ENCODE results near the gene DEFB124.
A peak's percentile ranks its signal among the peaks of the same experiment; 100 is the strongest.
"Not testable (repeated sequence)": the region's sequence is repeated elsewhere in the genome, so short reads cannot be mapped to it uniquely, and the experiment has no call there.

Gene DEFB124, protein sequence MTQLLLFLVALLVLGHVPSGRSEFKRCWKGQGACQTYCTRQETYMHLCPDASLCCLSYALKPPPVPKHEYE

DNA sequence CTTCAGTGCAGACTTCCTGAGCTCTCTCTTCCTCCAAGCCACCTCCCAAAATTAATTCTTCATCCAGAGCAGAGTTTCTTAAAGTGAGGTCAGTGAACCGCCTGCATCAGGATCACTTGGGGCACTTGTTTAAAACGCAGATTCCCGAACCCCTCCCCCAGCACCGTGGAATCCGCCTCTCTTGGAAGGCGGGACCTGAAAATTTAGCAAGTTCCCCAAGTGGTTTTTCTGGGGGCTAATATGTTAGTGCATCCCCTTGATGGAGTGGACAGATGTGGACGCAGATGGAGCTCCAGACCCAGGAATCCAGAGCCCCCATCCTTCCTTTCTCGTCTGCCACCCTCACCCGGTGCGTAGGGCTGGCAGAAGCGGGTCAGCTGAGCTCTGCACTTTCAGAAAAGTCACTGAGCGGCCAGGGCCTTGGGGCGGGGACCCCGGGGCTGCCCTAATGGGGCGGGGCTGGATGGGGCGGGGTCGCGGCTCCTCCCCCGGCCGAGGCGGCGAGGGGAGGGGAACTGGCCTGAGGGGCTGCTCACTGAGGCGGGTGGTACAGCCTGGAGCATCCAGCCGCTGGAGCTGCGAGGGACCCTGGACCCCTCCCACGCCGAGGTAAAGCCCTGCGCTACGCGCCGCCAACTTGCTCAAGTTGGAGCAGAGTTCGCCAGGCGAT, at the start of gene DEFB124, which contains the start of gene REM1:
Gene DEFB124 (minus strand): TSS at position 370 of the 670 bp plus-strand sequence. CDS start 2,114 bp downstream, outside the sequence.
Gene REM1 (plus strand): TSS at position 531 of the 670 bp plus-strand sequence. CDS start 1,158 bp downstream, outside the sequence.
- no peak for DNase-seq (ENCODE audit: low spot score)

DNA sequence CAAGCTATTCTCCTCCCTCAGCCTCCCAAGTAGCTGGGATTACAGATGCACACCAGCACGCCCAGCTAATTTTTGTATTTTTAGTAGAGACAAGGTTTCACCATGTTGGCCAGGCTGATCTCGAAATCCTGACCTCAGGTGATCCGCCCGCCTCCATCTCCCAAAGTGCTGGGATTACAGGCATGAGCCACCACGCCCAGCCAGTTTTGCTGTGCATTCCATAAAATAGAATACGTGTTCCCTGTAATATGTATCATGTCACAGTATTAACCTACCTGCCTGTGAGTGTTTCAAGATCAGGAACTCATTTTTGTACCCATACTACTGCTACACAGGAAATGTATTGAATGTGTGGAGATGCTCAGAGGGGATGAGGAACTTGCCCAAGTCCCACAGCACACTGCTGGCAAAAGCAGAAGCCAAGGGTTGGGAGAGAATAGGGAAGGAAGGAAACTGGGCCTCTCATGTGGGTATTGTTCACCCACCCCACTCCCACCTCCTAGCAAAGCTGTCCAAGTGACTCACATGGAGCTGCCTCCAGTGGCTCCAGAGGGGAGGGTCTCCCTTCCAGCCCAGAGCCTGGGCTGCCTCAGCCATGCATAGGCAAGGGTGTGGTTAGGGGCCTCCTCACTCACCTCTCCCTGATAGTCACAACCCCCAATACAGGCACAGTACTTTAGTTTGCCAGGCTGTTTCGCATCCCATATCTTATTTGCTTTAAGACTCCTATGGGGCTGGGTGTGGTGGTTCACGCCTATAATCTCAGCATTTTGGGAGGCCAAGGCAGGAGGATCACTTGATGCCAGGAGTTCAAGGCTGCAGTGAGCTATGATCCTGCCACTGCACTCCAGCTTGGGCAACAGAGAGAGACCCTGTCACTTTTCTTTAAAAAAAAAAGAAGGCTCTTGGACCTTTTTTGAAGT, 48.7 kb upstream of the DEFB124 start:
- DNase-seq (ENCODE audit: low spot score), result no peak

- no peak for DNase-seq (ENCODE audit: low spot score)
Observed at GRCh38 chr20:31522731-31523130, 47.8 kb upstream of the DEFB124 start.

- not testable (repeated sequence) for DNase-seq (ENCODE audit: low spot score)
Observed at GRCh38 chr20:31521267-31521666, 46.3 kb upstream of the DEFB124 start.

DNA sequence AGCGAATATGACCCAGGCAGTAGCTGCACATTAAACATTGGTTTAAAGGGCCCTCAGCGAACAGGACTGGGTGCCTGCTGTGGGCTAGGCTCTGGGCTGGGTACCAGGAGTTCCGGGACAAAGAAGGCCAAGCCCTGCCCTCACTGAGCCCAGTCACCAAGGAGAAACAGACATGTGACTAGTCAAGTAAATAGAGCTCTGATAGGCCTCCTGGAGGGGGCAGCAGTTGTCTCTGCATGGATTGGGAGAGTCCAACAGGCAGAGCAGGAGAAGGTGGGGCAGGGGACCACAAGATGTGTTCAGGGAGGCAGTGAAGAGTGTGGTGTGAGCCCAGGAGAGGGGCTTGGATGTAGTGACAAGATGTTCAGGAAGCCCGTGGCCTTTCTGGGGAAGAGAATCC, 42.4 kb upstream of the DEFB124 start:
- peak; percentile 60 for DNase-seq (ENCODE audit: low spot score)

DNA sequence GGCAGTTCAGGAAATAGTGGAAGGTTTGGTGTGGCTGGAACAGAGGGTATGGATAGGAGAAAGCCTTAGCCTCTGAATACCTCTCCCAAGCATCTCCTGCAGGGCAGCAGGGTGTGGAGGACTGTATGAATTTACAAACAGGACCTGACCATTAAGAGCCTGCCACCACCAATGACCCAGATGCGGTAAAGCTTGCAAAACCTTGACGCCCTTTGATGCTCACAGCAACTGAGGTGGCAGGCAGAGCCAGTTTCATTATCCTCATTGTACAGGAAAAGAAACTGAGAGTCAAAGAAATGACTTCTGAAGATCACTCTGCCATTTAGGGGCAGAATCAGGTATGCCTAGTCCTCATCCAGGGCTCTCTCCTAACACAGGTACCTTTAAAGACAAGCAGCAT, 41.7 kb upstream of the DEFB124 start:
- DNase-seq (ENCODE audit: low spot score), result no peak

DNA sequence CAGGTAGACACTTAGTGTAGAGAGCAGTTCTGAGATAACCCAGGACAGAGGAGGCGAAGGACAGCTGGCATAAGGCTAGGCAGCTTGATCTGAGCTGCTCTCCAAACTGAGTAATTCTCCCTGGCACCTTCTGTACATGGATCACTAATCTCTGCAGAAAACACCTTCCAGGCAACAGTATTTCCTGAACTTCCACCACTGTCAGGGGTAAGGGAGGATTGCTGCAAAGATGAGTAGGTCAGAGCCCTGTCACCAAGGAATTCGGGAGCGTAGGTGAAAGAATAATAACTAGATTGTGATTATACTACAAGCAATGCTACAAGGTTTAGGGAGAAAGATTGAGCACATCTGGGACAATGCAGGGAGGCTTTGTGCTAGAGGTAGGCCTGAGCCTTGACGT, 41.2 kb upstream of the DEFB124 start:
- DNase-seq (ENCODE audit: low spot score), result no peak

GRCh38 chr20:31515775-31516107, 40.8 kb upstream of the DEFB124 start:
- DNase-seq (ENCODE audit: low spot score), result no peak

- no peak for DNase-seq (ENCODE audit: low spot score)
Observed at GRCh38 chr20:31515072-31515774, 40.3 kb upstream of the DEFB124 start.

DNA sequence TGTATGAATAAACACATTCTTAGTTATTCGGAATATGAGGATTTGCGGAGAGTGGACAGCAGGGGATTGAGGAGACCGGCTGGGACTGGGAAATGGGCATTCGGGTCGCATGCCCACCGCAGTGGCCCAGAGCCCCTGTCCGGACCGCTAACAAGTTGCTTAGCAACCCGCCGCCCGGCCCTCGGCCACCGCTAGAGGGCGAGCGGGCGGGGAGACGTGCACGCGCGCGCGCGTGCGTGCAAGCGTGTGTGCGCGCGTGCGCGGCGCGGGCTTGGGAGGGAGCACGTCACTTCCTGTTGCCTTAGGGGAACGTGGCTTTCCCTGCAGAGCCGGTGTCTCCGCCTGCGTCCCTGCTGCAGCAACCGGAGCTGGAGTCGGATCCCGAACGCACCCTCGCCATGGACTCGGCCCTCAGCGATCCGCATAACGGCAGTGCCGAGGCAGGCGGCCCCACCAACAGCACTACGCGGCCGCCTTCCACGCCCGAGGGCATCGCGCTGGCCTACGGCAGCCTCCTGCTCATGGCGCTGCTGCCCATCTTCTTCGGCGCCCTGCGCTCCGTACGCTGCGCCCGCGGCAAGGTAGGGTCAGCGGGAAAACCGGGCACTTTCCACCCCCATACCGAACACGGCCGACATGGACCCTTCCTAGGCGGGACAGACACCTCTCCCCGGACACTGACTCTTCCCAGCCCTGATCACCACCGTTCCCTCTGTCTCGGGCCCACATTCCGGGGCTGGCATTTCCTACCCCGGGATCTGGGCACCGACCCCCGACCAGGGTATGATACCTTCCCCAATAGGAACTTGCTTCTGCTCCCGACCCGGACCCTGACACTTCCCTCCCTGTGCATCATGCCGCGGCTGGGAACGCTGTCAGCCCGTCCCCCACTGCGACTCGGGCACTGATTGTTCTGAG, 39.5 kb upstream of the DEFB124 start, which contains the start of gene HM13:
Gene HM13 (plus strand): TSS at position 289 of the 918 bp plus-strand sequence. CDS start 110 bp downstream, at position 399.
- DNase-seq (ENCODE audit: low spot score), result peak; percentile 97

DNA sequence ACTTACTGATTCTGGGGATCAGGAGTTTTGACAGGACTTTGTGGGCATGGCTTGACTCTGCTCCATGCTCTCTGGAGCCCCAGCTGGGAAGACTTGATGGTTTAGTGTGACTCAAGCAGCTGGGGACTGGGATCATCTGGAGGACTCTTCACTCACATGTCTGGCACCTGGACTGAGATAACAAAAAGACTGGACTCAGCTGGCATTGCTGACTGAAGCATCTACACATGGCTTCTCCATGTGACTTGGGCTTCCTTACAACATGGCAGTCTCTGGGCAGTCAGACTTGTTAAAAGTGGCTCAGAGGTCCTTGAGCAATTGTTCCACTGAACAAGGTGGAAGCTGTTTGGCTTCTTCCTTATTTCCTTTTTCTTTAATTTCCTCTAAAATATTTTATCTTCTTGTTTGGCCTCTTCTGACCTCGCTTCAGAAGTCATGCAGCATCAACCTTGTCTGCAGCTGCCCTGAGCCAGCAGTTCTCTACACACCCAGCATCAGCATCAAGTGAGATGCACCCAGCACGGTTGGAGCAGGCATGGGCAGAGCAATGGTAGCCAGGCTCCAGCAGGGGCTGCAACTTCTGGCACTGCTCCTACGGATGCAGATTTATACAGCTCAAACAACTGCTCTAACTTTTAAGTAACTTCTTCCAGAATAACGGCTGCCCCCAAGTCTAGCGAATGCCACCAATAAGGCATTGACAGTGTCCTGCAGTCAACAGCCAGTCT, 33.8 kb upstream of the DEFB124 start:
- DNase-seq (ENCODE audit: low spot score), result no peak

- DNase-seq (ENCODE audit: low spot score), result no peak
Observed at GRCh38 chr20:31505903-31506302, 31.0 kb upstream of the DEFB124 start.

DNA sequence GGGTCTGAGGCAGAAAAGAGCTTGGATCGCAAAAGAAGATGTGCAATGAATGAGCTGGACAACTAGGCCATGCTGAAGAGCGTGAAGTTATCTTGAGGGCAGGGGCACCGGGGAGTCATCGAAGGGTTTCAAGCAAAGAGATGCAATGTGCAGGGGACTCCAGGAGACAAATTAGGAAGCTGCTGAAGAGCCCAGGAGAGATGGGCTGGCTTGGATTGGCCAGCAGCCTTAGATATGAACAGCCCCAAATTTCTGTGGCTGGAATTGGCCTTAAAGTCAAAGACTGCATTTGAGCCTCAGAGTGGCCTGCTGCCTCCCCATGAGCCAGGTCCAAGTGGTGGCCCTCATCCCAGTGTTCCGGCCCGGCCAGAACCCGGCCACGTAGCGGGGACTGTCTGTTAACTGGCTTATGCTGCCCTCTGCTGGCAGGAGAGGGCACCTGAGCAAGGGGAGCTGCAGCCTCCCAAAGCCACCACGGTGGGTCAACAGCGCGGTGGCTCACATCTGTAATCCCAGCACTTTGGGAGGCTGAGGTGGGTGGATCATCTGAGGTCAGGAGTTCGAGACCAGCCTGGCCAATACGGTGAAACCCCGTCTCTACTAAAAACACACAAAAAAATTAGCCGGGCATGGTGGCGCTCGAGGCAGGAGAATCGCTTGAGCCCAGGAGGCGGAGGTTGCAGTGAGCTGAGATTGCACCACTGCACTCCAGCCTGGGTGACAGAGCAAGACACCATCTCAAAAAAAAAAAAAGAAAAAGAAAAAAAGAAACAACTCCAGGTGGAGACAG, 28.2 kb upstream of the DEFB124 start:
- DNase-seq (ENCODE audit: low spot score), result peak; percentile 80

- no peak for DNase-seq (ENCODE audit: low spot score)
Observed at GRCh38 chr20:31500527-31500926, 25.6 kb upstream of the DEFB124 start.

- no peak for DNase-seq (ENCODE audit: low spot score)
Observed at GRCh38 chr20:31497838-31498540, 23.1 kb upstream of the DEFB124 start.

DNA sequence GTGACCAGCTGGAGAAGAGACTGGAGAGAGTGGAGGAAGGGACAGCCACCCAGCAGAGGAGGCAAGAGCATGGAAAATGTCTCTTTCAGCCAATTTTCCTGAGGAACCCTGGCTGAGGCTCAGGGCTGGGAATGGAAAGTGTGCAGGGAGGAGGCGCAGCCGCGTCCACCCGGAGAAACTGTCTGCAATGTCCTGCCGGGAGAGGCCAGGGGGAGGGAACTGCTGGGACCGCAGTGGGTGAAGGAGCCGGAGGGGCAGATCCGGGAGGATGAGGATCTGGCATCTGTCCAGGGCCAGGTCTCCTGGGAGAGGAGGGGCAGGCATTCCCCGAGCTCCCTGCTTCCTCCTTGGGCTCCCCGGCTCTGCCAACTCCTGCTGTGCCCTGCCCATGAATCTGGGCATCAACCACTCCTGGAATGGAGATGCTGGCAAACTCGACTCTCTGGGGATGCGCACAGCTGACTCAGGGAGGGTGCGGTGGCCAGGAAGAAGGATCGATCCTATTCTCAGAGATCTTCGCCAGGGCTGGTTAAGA, 21.9 kb upstream of the DEFB124 start:
- DNase-seq (ENCODE audit: low spot score), result no peak

DNA sequence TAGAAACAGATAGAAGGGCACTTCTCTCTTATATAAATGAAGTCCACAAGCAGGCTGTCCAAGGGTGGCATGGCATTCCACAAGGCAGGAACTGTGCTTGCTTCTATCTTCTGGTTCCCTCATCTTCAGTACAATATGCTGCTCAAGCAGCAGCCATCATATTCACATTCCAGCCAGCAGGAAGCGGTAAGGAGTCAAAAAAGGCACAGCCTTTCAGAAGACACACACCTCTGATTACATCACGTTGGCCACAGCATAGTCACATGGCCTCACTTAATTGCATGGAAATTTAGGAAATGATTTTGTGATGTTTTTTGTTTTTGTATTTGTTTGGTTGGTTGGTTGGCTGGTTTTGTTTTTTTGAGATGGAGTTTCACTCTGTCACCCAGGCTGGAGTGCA, 19.2 kb upstream of the DEFB124 start:
- no peak for DNase-seq (ENCODE audit: low spot score)

DNA sequence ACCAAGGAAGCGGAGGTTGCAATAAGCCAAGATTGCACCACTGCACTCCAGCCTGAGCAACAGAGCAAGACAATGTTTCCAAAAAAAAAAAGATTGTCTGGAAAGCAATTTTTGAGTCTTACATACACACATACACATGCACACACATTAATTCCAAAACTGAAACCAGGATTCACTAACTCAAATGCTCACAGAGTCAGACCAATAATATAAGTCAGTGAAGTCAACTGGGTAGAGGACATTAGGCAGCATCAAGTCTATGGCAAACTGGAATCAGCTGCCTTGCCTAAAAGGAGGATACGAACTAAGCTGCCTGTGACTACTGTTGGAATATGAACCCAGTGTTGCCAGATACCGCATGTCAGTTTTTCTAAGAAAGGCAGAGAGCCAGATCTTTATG, 15.8 kb upstream of the DEFB124 start:
- DNase-seq (ENCODE audit: low spot score), result no peak

- no peak for DNase-seq (ENCODE audit: low spot score)
Observed at GRCh38 chr20:31489152-31489551, 14.2 kb upstream of the DEFB124 start.
